ENCODE data around the gene ALKBH4. TPM values are rescaled to one million over a fixed set of nuclear protein-coding genes. Genes with fewer than 3 reads are reported as not detected.

The ALKBH4 gene
- total and polyA plus RNA-seq, 11 donors = 4.9 to 19.4 (median 6.8) TPM

GRCh38 chr7:102447311-102447710, 17.4 kb downstream of the ALKBH4 start:
- Histone ChIP-seq H3K36me3 (peaks cover 0 to 37% (median 4%) of the 10 kb centered on the region in 9 donors), H3K4me3 (no peak overlapping the region), H3K4me1 (peaks cover 0 to 4% (median 0%) of the 10 kb centered on the region in 12 donors), H3K27me3 (no peaks in the 10 kb centered on the region), H3K9me3 (no peaks in the 10 kb centered on the region), H3K27ac (no peak overlapping the region)
- TF ChIP-seq POLR2A (IDR thresholded peaks at IDR 0.05) (no peak), CTCF (IDR thresholded peaks at IDR 0.05) (no peak)
- intact Hi-C loops (cut with DNase I) = no loop called here
- DNase-seq (no peak), ATAC-seq (no peak)
- 86 to 91% (median 87%) methylated on average over 13 to 14 of the region's 14 CpGs for WGBS, 4 donors

GRCh38 chr7:102446387-102447156, 18.1 kb downstream of the ALKBH4 start:
- ATAC-seq (no peak), DNase-seq (no peak)
- TF ChIP-seq POLR2A (IDR thresholded peaks at IDR 0.05) (no peak), CTCF (IDR thresholded peaks at IDR 0.05) (no peak)
- H3K9me3 ChIP-seq = no peaks in the 10 kb centered on the region
- 96 to 98% (median 97%) methylated on average over 40 to 41 of the region's 41 CpGs for WGBS, 4 donors
- H3K36me3 ChIP-seq = peaks cover 0 to 44% (median 7%) of the 10 kb centered on the region in 9 donors
- H3K4me1 ChIP-seq = peaks cover 0 to 2% (median 0%) of the 10 kb centered on the region in 12 donors
- intact Hi-C loops (cut with DNase I) = no loop called here
- H3K27me3 ChIP-seq = no peaks in the 10 kb centered on the region
- H3K27ac ChIP-seq = no peak overlapping the region
- no peak overlapping the region for H3K4me3 ChIP-seq

- Histone ChIP-seq H3K27me3 (no peaks in the 10 kb centered on the region), H3K36me3 (peaks cover 0 to 48% (median 7%) of the 10 kb centered on the region in 9 donors), H3K27ac (no peak overlapping the region), H3K9me3 (no peaks in the 10 kb centered on the region), H3K4me1 (peaks cover 0 to 1% (median 0%) of the 10 kb centered on the region in 12 donors), H3K4me3 (no peak overlapping the region)
- DNase-seq = no peak
- 50 to 96% (median 74%) methylated on average over 2 of the region's 2 CpGs for WGBS, 4 donors
- intact Hi-C loops (cut with DNase I) = no loop called here
- no peak for ATAC-seq
- TF ChIP-seq POLR2A (IDR thresholded peaks at IDR 0.05) (no peak), CTCF (IDR thresholded peaks at IDR 0.05) (no peak)
Measured at GRCh38 chr7:102445674-102446071, 19.0 kb downstream of the ALKBH4 start.

GRCh38 chr7:102444961-102445673, 19.5 kb downstream of the ALKBH4 start:
- 90 to 93% (median 91%) methylated on average over 17 of the region's 17 CpGs for WGBS, 4 donors
- Histone ChIP-seq H3K9me3 (no peaks in the 10 kb centered on the region), H3K36me3 (peaks cover 0 to 53% (median 7%) of the 10 kb centered on the region in 9 donors), H3K27me3 (no peaks in the 10 kb centered on the region), H3K4me3 (no peak overlapping the region), H3K27ac (no peak overlapping the region), H3K4me1 (peaks cover 0 to 6% (median 4%) of the 10 kb centered on the region in 12 donors)
- DNase-seq (no peak), ATAC-seq (no peak)
- intact Hi-C loops (cut with DNase I) = no loop called here
- TF ChIP-seq POLR2A (IDR thresholded peaks at IDR 0.05) (no peak), CTCF (IDR thresholded peaks at IDR 0.05) (no peak)

All from heart left ventricle (tissue), 16 donors.